Measurements from ENCODE around the gene RAB27A.

GRCh38 chr15:55320963-55321362, 31.4 kb upstream of the RAB27A start:
- TF ChIP-seq CTCF (tag by site-specific recombination; IDR thresholded peaks at IDR 0.05) (no peak), ZNF830 (tag by site-specific recombination; IDR thresholded peaks at IDR 0.05; ENCODE audit: low read depth) (no peak), ZNF639 (tag by site-specific recombination; IDR thresholded peaks at IDR 0.05) (no peak), ZBTB1 (tag by site-specific recombination; IDR thresholded peaks at IDR 0.05) (no peak), ZNF169 (tag by site-specific recombination; IDR thresholded peaks at IDR 0.05) (no peak), ZBTB11 (tag by site-specific recombination; conservative IDR thresholded peaks at IDR 0.05; ENCODE audit: low read depth) (no peak), REPIN1 (tag by site-specific recombination; IDR thresholded peaks at IDR 0.05; ENCODE audit: low read depth) (no peak), SCRT1 (tag by site-specific recombination; IDR thresholded peaks at IDR 0.05; ENCODE audit: borderline replicate concordance) (no peak), ZNF501 (tag by site-specific recombination; IDR thresholded peaks at IDR 0.05) (no peak), PBX3 (CRISPR knock-in tag; IDR thresholded peaks at IDR 0.05) (no peak), ZNF549 (tag by site-specific recombination; IDR thresholded peaks at IDR 0.05) (no peak), ZNF37A (tag by site-specific recombination; IDR thresholded peaks at IDR 0.05) (no peak)
